Stimulated activated CD8-positive, alpha-beta memory T cell treated with anti-CD3 and anti-CD28 coated beads, Interleukin-15, amount 100 ng/mL, for 4 hours (primary cell): Measurements from ENCODE around the gene PLA2G12B.

Source experiments
- DNase-seq, 2 donors: peaks; one replicate each; pipeline ENCODE4 v3.0.0-alpha.2; 2020; ENCODE audit warnings: low read depth in 2 of 2

Gene PLA2G12B

DNA sequence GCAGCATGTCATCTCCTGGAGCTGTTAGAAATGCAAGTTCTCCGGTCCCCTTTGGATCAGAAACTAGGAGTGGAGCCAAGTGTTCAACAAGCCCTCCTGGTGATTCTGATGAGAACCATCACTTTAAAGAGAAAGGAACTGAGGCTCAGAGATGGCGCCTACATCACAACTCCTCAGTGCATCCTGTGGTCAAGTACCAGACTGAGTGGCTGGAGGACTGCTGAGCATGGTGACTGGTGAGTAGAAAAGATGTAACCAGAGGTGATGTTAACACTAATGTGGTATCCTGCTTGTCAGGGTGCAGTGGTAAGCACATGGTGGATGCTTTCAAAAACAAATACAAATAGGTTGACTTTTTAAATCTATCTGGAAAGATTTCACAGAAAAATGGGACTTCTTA is 64.5 kb downstream of the PLA2G12B start:
- DNase-seq, result no peak

DNA sequence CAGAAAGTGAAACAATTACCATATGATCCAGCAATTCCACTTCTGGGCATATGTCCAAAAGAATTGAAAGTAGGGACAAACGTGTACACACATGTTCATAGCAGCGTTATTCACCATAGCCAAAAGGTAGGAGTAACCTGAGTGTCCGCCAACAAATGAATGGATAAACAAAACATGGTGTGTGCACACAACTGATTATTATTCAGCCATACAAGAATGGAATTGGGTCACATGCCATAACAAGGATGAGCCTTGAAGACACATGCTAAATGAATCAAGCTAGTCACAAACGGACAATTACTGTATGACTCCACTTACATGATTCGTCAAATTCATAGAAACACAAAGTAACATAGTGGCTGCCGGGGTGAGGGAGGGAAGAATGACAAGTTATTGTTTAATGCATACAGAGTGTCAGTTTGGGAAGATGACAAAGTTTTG is 65.2 kb downstream of the PLA2G12B start:
- DNase-seq, result no peak

DNA sequence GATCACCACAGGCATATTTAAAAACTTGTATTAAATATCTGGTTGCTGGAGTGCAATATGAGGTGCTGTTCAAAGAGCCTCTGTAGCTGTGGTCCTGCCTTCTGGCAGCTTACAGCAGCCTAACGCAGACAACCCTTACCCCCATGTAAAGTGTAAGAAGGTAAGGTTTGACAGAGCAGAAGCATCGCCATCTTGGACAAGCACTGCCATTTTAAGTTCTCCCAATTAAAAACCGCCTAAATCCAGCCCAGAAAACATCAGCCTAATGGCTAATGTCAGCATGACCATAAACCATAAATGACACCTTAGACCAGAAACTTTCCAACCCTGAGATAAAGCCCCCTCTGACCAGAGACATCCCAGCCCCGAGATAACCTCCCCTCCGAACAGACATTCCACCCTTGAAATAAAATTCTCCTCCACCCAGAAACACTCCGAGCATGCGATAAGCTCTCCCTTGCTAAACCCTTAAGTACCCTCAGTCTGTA is 66.4 kb downstream of the PLA2G12B start:
- DNase-seq, result no peak

DNA sequence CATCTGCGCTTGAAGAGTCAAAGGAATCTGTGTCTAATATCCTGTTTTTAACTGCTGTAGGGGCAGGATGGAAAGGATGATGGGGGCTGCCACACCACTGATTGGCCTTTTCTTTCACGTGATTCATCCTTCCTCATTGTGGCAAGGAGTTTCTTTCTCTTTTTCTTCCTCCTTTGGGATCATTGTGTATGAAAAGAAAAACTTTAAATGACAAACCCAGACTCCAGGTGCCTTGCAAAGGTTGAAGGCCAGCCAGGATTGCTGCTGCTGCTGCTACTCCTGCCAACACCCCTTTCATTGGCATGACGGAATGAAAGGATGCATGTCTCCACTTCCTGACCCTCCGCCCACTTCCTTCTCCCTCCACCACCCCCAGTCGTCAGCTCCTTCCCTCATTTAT is 67.6 kb downstream of the PLA2G12B start:
- DNase-seq, result no peak

DNA sequence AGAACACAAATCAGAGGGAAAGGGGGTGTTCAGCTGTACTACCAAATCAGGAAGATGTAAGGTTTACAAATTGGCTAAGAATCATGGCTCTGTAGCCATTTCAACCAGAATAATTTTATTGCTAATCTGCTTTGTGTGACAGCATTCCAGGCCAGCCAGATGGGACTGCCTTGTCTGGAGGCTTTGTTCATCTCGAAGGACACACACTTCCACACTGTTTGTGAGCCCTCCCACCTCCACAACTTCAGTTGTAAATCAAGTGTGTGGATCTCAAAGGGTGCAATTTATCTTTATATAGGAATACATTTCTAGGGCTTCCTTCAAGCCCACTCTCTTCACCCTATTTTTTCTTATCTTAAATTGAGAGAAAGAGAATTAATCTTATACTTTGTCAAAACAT is 68.0 kb downstream of the PLA2G12B start:
- DNase-seq, result no peak

DNA sequence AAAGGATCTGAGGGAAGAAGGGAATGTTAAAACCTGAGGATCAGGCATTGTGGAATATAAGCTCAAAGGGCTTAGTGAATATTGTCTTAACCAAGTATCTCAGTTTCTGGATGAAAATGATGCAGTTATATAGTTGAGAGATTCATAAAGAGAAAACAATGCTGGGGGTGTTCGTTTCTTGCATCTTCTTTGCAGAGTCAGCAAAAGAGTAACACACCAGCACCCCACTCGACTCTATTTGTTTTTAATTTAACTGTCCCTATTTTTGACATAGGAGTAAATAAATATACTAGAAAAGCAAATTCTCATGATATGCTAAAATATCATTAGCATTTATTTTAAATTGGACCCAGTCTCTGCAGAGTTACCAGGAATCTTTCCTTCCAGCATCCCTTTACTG is 68.7 kb downstream of the PLA2G12B start:
- no peak for DNase-seq
